M059J (cell line): Measurements from ENCODE around the gene SFT2D3. TPM values are rescaled to one million over a fixed set of nuclear protein-coding genes. Genes with fewer than 3 reads are reported as not detected.

Experiments
- DNase-seq: peaks from one replicate; pipeline ENCODE4 v3.0.0-alpha.2; 2012; ENCODE audit warnings: low read depth
- total RNA-seq: library from RNA; depleted of rRNA; stranded (reverse); fragments of >200 nt; shearing (Covaris generic); gene quantifications from 2 replicates; pipeline ENCODE4 v1.2.3, GENCODE V29; 2014

Gene SFT2D3
- total RNA-seq, 1 experiment from 2014 or later: 5.6 TPM

DNA sequence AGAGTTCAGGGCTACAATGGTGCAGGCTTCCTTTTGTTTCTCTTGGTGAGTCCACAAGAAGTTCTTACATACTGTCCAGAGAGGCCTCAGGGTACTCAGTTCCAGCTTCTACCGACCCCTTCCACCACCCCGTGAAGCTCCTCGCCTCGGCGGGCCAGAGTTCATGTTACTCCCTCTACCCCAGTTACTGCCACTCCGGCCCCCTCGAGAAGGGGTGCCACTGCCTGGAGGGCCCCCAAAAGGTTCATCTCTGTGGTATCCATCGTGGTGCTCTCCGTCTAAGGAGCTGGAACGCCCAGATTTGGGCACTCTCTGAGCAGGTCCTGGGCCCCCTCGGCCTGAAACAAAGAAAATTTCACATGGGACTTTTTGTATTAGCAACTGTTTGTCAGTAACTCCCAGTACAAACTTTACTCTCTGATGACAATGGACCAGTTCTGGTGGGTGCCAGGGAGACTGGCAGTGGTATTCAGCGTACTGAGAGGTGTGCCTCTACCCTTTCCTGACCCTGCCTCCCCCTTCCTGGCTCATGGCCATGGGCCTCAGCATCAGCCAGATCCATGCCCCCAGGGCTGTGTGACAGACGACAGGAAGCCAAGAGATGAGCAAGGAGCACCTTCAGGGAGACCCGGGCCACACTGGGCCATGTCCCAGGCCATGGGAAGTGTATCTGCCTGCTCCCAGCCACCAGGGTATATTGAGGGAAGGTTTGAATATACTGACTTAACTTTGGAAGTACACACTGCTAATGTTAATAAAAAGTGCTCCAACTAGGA lies 5.1 kb downstream of the SFT2D3 start:
- peak; percentile 6 for DNase-seq

DNA sequence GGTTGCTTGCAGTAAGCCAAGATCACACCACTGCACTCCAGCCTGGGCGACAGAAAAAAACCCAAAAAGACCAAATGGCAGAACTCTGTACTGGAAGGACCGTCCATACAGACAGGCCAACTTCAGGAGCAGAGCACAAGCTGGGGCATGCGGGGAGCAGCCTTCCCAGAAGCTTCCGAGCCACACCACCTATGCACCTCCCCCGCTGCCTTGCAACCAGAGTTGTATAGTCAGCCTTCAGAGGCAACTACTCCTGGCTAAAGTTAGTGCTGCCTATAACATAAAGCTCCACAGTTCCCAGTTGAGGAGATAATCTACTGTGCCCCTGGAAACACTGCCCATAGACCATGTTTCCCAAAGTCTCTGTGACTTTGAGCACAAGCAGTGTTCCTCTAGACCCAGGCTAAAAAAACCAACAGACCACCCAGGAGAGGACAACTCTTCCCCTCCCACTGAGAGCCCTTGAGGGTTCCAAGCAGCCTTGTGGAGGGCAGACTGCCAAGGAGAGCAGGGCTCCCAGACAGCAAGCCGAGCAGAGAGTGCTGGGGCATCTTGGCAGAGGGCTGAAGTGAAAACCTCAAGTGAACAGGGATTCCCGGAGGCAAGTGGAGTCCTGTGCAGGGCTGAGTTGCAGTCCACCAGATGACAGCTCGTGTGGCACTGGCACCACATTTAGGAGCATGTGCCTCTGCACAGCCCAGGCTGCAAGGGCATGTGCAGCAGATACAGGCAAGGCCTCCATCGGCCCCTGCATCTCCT lies 6.8 kb downstream of the SFT2D3 start:
- DNase-seq: peak; percentile 11

DNA sequence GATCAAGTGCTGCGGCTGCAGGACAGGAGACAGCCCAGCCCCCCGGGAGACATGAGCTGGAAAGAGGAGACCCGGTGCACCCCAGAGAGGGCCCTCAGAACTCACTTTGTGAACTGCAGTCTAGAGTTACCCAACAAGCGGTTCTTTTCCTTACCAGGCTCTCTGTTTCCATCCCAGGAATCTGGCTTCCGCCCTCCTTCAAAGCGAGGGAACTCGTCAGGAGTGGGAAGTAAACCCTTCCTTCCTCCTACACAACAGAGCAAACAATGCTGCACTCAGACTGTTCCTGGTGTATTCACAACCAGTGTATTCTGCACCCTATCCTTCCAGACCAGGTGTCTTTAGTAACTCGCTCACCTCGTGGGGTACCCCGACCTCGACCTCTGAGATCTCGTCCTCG lies 8.0 kb downstream of the SFT2D3 start:
- no peak for DNase-seq

DNA sequence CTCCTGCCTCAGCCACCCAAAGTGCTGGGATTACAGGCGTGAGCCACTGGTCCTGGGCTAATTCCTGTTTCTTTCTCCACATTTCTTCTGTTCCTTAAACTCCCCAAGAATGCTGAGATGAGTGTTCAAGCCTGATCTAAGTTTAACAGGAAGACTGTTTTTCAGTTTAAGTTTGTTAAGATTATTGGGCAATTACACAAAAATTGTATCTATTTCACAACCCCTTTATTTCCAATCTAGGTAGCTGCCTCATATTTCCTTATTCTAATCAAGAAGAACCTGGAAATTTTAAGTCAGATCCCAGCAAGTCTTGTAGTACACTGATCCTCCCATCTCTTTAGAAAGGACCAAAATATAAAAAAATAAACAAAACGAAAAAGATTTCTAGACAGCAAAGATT lies 11.7 kb downstream of the SFT2D3 start:
- no peak for DNase-seq

DNA sequence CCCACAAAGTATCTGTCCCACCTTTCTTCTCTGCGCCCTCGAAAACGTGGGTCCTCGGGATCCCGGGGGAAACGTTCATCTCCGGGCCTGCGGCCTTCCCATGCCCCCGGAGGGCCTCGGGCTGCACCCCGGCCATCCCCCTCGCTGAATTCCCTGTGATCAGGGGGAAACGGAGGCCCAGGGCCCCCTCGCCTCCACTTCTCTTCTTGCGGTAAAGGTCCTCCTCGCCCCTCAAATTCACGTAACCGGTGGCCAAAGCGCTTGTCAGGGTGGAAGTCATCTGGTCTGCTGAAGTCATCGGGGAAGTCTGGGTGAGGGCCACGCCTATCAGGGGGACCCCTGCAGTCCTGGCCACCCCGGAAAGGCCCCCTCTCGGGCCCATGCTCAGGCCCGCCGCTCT lies 12.3 kb downstream of the SFT2D3 start:
- DNase-seq: no peak

DNA sequence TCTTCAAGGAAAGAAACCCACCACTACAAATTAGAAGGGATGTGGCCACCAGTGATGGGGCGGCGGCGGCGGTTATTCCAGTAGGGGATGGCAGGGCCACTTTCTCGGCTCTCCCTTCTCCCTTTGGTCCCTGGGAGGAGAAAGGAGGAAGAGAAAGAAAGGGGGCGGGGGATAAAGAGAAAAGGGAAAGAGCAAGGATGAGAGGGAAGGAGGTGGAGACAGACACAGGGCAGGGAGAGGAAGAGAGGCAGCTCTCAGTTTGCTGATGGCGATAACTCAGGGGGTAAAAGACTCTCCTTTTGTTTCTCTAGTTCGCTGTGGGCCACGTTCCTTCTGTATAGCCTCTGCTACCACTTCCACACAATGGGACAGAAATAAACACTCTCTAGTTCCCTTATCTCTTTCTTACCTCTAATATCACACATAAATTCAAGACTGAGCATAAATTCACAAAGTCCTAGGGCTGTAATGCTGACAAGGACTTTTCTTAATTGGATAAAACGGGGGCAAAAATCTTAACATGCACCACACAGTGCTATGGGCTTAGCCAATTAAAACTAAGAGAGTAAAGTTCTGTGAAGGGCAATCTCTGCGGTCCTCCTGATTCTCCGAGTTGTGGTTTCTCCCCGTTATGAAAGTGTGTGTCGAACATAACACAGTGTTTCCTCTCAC lies 14.6 kb downstream of the SFT2D3 start:
- no peak for DNase-seq

DNA sequence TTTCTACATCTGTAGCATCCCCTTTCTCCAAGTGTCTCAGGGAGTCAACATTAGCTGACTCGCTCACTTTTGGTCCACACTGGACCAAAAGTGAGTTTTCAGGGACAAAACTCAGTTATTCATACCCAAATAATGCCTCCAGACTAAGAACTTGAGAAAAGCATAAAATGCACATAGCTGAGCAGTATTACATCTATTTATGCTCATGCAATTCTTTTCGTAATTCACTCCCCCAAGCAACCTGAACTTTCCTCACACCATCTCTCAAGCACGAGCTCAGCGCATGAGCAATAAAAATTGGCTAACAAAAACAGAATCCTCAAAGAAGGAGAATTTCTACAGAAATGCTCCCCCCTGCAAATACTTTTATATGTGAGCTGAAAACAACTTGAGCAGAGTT lies 17.0 kb downstream of the SFT2D3 start:
- no peak for DNase-seq

DNA sequence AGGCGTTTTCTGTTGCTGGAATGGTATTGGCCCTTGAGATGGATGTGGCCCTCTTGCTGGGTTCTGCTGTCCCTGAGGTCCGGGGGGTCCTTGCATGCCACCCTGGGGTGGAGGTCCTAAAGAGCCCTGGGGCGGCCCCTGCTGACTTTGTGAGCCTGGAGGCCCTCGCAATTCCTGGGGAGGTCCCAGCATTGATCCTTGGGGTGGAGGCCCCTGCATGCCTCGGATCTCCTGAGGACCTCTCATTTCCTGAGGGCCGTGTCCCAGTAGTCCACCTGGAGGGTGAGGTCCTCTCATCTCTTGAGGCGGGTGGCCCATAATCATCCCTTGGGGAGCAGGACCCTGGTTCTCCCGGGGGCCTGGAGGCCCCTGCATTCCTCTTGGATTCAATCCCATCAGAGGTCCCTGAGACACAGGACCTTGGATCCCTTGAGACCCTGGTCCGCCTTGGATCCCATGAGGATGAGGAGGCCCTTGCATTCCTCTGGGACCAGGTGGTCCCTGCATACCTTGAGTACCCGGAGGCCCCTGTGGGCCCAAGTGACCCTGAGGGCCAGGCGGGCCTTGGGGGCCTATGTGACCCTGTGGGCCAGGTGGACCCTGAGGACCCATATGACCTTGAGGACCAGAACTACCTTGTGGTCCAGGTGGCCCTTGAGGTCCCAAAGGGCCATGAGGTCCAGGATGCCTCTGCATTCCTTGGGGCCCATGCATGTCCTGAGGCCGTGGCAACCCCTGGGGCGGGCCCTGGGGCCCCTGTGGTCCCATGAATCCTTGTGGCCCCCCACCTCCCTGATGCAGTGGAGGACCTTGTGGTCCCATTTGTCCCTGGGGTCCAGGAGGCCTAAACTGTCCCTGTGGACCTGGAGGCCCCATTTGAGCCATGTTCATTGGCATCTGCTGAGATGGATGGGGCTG lies 18.3 kb downstream of the SFT2D3 start:
- no peak for DNase-seq

DNA sequence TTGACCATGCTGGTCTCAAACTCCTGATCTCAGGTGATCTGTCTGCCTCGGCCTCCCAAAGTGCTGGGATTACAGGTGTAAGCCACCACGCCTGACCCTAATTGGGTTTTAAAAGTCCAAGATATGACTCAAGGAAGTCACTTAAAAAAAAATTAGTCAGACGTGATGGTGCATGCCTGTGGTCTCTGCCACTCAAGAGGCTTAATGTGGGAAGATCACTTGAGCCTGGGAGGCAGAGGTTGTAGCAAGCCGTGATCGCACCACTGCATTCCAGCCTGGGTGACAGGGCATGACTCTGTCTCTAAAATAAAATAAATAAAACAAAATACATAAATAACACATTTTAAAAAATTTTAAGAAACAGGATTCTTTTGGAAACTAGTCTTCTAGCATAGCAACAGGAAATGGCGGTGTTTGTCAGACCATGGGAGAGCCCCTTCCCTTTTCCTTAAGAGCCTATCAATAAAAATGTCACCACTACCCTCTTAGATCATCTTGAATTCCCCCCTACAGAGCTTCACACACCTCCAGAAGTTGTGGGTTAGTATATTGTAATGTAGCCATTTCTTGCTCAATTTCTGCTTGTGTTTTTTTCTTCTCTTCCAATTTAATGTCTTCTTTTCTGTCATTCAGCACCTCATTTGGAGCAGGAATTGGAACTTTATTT lies 20.1 kb downstream of the SFT2D3 start:
- peak; percentile 94 for DNase-seq

DNA sequence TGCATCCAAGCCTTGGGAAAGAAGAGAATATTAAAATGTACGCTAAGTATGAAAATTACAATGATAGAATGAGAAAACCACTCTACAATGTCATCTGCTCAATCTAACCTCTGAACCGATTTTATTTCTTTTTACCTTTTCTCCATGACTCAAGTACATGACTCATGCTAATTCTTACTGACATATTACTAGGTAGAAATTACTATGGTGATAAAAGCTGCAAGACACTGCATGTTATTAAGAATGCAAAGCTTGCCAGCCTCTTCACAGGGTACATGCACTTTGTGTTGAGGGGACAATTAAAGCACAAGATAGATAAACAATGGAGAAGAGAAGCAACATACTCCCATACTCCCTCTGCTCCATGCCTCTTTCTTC lies 20.7 kb downstream of the SFT2D3 start:
- DNase-seq: peak; percentile 84

DNA sequence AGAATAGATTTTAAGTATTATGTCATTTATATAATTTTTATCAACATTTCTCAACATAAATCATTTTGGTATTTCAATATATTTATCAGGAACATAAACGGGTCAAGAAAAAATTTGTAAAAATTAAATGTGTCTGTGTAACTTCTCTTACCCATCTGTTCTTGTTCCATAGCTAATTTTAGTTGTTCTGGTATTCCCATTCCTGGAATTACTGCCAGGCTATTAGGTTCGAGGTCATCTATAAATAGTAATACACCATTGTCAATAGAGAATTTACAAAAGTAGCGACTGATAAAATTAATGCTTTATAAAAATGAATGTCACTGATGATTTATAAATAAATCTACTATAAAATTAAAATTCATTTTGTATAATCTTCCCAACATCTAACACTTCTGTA lies 21.5 kb downstream of the SFT2D3 start:
- no peak for DNase-seq

DNA sequence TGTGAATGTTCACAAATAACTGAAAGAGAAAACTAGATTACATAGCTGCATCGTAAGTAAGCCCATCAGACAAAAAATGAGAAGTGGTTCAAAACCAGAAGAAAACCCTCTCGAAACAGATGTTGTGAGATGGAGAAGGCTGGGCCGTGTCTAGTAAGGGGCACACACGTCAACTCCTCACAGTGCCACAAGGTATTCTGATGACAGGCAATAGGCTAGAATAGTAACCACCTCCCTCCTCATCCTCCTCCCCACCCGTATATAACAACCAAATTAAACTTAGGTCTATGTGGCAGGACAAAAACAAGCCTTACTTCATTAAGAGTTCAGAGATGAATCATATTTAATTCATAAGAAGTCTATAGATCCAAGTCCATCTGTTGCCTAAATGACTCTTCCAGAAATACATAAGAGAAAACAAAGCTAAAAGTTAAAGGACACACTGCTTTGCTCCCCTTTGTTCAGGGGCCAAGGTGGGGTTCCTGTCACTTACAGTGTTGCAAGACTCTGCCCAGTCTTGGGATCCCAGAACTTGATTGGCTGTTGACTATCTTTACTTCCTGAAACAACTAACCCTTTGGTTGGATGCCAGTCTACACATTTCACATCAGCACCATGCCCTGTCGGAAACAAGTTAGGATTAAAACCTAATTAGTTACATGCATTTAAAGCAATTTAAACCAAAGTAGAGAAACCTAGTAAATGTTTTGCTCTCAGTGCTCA lies 25.0 kb downstream of the SFT2D3 start:
- no peak for DNase-seq

DNA sequence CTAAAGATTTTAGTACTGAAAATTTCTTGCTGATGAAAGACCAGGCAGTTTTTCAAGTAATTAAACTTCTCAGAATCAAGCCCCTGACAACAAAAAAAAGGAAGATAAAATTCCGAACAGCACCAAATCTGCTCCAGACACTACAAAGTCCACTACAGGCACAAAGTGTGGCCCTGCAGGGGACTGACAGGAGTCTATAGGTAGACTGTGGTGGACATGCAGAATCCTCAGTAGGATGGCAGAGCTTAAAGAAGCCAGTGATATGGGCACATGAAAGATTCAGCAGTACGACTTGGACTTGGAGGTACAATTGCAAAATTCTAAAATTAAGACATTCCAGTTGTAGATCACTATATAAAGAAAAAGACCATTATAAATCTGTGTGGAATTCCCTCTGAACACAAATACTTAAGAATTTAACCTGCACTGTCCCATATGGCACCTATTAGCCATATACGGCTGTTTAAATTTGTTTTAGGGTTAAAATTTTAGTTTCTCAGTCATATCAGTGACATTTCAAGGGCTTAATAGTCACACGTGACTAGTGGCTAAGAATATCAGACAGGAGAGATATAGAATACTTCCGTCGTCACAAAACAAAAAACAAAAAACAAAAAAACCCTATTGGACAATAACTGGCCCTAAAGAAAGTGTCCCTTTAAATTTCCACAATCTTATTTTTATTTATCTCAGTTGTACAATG lies 32.0 kb downstream of the SFT2D3 start:
- no peak for DNase-seq

DNA sequence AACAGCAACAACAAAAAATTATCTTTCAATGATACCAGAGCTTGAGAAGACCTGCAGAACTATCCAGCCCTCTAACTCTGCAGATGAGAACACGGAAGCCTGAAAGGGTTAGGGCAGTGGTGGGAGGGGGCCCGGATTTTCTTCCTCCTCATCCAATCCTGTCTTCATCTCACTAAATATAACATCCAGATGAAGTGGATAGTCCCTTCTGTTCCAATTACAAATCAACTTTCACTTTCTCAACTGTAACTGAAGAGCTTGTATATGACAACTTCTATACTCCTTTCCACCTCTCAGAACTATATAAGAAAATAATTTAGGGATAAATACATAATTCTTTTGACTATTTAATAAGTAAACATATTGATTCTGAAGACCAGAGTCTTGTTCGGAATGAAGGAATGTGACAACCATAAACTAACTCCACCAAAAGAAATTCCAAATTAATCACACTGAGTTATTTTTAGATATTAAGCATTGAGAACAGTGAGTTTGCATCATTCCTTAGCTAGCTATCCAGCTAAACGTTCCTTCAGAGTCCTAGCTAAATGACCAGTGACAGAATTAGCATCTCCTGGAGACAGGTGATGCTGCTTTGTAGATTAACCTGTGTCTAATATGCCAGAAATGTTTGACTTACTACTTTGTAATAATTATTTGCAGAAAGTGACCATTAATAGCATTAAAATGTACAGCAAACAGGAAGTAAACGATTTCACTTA lies 32.7 kb downstream of the SFT2D3 start:
- DNase-seq: no peak

DNA sequence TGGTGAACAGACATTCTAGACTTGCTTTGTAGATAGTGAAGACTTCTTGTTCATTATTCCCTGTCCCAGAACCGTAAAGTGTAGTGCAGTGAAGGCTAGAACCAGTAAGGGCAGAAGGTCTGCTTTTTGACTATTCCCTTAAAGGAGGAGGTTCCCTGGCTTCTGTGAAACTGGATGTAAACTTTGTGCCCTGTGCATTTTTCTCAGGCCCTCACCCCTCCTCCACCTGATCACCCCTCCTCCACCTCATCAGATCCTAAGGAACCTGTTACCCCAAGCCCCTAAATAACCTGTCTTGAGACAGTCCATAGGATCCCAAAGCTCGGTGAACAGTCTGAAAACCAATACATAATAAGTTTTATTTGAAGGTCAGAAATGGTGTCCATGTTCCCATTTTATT lies 33.7 kb downstream of the SFT2D3 start:
- DNase-seq: no peak

DNA sequence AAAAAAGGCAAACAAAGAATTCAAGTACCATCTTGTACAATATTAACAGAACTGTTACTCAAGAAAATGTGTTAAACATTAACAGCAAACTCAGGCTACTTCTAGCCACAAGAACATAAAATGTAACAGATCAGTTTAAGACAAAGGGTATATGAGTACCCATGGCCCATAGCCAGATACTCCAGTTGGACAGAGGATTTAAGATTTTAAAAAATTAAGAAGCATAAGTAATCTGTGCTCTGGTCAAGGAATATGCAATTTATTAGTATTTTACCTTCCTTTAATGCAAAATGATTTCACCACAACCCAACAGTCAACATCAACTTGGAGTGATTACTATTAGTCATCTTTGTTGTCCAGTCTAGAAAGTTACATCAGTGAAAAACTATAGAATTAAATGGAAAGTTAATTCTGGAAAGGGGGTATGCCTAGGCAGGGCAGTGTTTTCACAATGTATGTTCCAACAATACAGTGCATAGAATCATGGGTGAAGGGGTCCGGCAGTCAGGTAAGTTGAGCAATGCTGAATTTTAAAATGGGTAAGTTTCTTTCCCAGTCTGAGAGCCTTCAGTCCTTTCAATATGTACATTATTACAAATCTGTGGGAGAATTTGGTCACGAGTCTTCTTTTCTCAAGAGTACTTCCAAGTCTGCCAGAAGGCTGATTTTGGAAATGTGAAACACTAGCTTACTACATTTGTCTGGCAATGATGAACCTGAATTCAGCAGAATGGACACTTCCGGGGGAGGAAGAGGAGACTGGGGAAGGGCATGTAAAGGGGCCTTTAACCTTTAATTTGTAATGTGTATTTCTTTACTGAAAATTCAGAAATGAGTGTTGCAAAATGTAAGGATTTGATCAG lies 34.5 kb downstream of the SFT2D3 start:
- no peak for DNase-seq

DNA sequence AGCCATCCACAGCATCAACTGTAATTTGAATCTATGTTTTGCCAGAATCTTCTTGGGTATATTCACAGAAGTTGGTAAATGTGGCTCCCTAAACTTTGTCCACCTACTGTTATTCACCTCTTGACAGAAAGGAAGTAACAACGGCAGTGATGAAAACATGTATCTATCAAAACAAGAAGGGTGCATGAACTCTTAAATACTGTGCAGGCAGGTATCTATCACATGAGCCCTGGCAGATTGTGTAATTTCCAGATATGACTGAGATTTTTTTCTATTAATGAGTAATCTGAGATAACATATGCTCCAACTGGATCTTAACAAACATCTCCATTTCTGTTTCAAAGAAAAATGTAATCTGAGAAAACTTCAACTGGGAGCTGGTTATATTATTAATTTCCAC lies 36.6 kb downstream of the SFT2D3 start:
- no peak for DNase-seq

DNA sequence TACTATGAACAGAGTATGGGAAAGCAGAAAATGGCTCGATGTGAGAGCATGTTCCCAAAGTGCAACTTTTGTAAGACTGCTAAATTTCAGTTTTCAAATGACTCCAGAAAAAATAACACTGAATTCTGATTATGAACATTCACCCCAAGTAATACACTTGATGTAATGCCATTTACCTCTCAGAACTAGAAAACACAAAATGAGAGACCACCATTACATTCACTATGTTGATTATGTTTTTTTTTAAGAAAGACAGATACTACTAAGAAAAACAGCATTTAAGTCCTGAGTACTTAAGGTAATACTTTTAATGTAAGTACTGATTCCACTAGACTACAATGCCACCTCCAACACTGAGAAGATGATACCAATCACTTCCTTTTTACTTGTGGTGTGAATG lies 38.5 kb downstream of the SFT2D3 start:
- no peak for DNase-seq
